GM18505 (cell line): ENCODE results near the gene PPIP5K1.

Experiments
- ATAC-seq: cut with Tn5 transposase; IDR thresholded peaks from one replicate; pipeline ENCODE4 v1.9.1; 2021; ENCODE audit not compliant: unreplicated experiment
- POLR2A ChIP-seq: IDR thresholded peaks from 4 replicates; pipeline ENCODE4 v1.6.1; 2011; ENCODE audit warnings: borderline replicate concordance; ENCODE audit not compliant: insufficient read depth, insufficient read length; ENCODE audit errors: extremely low read depth

The PPIP5K1 gene

DNA sequence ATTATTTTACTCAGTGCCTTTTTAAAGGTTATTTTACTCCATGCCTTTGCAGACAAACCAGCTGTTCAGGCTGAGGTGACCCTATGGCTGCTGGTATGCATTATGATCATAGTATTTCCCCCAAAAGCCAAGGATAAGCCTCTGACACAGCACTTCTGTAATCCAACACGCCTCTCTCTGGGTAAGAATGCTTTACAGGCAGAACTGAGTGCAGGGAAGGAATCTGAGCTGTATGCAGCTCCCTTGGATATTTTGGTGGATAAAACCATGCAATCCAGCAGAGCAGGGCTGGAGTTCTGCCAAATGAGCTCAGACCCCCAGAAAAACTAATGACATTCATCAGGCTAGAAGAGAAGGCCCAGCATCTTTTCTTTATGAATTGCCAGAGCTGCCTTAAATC lies 84.3 kb downstream of the PPIP5K1 start:
- ATAC-seq = no peak
- TF ChIP-seq POLR2A = no peak

DNA sequence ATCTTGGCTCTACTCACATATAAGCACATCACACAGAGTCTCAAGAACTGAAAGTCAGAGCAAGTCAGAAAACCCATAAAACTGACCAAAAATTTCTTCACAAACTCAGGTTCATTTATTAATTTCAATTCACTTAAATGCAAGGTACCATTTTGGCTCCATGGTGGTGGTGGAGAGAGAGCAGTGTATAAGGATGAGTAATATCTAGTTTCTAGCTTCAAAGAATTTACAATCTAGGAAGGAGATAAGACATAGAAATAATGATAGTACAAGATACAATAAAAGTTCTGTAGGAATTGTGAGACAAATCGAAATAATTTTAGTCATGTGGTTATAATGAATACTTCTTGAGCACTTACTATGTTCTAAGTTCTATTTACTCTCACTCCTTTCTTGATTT lies 90.4 kb downstream of the PPIP5K1 start:
- no peak for TF ChIP-seq POLR2A
- ATAC-seq = no peak

- ATAC-seq = no peak
- TF ChIP-seq POLR2A = no peak
Observed at GRCh38 chr15:43498990-43499389, 91.0 kb downstream of the PPIP5K1 start.

- TF ChIP-seq POLR2A = no peak
- no peak for ATAC-seq
Observed at GRCh38 chr15:43493703-43494472, 96.1 kb downstream of the PPIP5K1 start.

DNA sequence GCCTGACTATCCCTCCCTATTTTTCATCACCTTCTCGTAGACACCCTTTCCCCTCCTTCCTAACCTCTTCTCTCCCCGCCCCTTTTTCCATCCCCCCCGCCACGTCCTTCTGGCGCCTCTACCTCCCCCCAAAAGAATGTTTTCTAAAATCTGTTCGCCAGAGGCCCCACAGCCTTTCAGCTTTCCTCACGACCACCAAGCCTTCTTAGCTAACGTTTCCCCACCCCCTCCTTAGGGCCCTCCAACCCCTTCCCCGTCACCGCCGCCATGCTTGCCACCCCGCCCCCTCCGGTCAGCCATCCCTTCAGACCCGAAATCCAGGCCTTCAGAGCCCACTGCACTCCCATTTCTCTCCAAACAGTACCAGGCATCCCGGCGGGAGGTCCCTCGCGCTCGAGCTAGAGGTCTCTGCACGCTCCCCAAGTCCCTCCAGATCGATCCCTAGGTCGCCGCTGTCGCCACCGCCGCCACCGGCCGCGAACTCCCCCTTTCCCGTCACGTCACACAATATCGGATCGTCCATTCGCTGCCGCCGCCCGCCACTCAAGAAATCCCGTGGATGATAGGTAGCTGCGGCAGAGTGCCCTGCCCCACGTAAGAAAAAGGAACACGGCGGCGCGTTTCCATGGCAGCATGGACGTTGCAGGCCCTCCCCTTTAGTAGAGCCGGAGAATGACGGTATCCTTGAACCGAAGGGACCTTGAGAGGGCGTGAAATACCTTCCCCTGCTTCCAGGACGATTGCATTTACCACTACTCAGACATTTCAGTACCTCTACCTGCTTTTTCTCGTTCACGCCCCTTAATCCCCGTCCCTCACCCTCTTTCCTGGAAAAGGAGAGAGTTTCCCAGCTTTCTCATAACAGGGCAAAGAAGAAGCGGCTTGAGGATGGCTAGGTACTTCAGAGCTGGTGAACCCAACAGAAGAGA lies 97.1 kb downstream of the PPIP5K1 start, which contains the start of gene TP53BP1:
TSS of gene TP53BP1 (minus strand) at position 484 of the 929 bp plus-strand sequence. CDS start at position 371, 113 bp downstream.
- ATAC-seq = peak; percentile 95
- TF ChIP-seq POLR2A = peak; percentile 42

DNA sequence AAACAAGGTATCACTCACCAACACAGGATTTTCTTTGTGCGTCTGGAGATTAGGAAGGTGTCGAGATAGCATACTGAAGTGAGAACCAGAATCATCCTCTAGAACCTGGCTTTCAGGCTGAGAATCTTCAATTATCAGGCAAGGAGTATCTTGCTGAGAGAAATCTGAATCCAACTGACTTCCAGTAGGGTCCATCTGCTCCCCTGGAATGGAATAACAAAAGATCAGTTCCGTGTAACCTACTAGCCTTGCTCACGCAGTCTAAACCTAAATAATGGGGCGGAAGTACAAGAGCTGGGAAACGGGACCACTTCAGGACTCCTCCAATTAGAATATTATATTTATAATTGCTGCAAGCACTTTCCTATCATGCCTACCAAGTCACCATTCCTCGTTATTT lies 97.7 kb downstream of the PPIP5K1 start:
- TF ChIP-seq POLR2A = no peak
- no peak for ATAC-seq

GRCh38 chr15:43489191-43489590 lies 100.8 kb downstream of the PPIP5K1 start:
- ATAC-seq = no peak
- TF ChIP-seq POLR2A = no peak

DNA sequence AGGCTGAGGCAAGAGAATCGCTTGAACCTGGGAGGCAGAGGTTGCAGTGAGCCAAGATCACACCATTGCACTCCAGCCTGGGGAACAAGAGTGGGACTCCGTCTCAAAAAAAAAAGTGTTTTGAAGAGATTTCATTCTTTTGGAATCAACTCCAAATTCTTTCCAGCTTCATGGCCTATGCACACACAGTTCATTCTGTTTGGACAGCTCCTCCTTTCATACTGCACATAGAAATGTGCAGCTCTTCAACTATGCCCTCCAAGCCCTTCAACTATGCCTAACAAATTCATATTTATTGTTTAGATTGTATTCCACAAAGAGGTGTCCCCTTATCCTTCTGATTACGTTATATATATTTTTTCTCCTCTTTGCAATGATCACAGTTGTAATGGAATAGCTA lies 101.2 kb downstream of the PPIP5K1 start:
- no peak for TF ChIP-seq POLR2A
- ATAC-seq = no peak

DNA sequence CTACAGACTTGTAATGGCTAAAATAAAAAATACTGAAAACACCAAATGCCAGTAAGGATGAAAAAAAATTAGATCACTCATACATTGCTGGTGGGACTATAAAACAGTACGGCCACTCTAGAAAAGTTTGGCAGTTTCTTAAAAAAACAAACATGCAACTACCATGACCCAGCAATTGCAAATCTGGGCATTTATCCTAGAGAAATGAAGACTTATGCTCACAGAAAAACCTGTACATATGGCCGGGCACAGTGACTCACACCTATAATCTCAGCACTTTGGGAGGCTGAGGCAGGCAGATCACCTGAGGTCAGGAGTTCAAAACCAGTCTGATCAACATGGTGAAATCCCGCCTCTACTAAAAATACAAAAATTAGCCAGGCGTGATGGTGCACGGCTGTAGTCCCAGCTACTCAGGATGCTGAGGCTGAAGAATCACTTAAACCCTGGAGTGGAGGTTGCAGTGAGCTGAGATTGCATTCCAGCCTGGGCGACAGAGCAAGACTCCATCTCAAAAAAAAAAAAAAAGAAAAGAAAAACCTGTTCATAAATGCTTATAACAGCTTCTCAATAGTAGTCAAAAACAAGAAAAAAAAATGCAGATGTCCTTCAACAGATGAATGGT lies 102.6 kb downstream of the PPIP5K1 start:
- no peak for ATAC-seq

GRCh38 chr15:43484455-43484854 lies 105.6 kb downstream of the PPIP5K1 start:
- TF ChIP-seq POLR2A = no peak
- ATAC-seq = no peak

More for the DNA sequence above, 102.6 kb downstream of the PPIP5K1 start:
- no peak for TF ChIP-seq POLR2A
